Panc1 (cell line): ENCODE measurements around the gene FCRL5. TPM values are rescaled to one million over a fixed set of nuclear protein-coding genes. Genes with fewer than 3 reads are reported as not detected.

ENCODE experiments used
- ATAC-seq: fragments of 200-7000 bp; cut with Tn5 transposase; 2 replicates; pipeline ENCODE4 v1.9.1; 2020; ENCODE audit warnings: mild to moderate bottlenecking, moderate library complexity
- BruUV-seq: library from RNA; stranded (reverse); fragments of 400-500 nt; replicated peaks from 2 replicates; lab custom pipeline; 2021; lab: Mats Ljungman, UMichigan
- CTCF ChIA-PET: fragments of 300-600 bp; sonication (Branson Sonifier 250); formaldehyde crosslinking; loops from one replicate; lab custom pipeline; 2022; ENCODE audit warnings: antibody characterized with exemption; lab: Charles Lee
- POLR2A ChIA-PET: fragments of 300-600 bp; sonication (Branson Sonifier 250); formaldehyde crosslinking; loops from one replicate; lab custom pipeline; 2022; ENCODE audit warnings: antibody characterized with exemption; lab: Charles Lee
- DNase-seq: peaks from one replicate; pipeline ENCODE4 v3.0.0-alpha.2; 2010; ENCODE audit warnings: low read depth, low spot score
- H3K27ac ChIP-seq: 2 replicates; pipeline ENCODE4 v1.5.1; 2011; ENCODE audit warnings: mild to moderate bottlenecking, low read length, inconsistent platforms
- H3K27me3 ChIP-seq: fragments of 200-500 bp; sonication (Bioruptor generic); 2 replicates; pipeline ENCODE4 v1.6.0; 2014; ENCODE audit warnings: low read length, inconsistent platforms; ENCODE audit not compliant: control insufficient read depth, insufficient read depth
- H3K36me3 ChIP-seq: fragments of 200-500 bp; sonication (Bioruptor generic); 2 replicates; pipeline ENCODE4 v1.5.1; 2014; ENCODE audit warnings: inconsistent platforms, mild to moderate bottlenecking, low read length, moderate library complexity; ENCODE audit not compliant: control insufficient read depth, insufficient read depth
- H3K4me1 ChIP-seq: 2 replicates; pipeline ENCODE4 v1.5.1; 2011; ENCODE audit warnings: inconsistent platforms, mild to moderate bottlenecking, low read length, moderate library complexity; ENCODE audit not compliant: control insufficient read depth, insufficient read depth
- H3K4me3 ChIP-seq, 2 experiments: 2 replicates each; pipeline ENCODE4 v1.5.1; 2011 to 2012; ENCODE audit warnings: low read depth in 2 of 2, low read length in 2 of 2, mild to moderate bottlenecking in 2 of 2, inconsistent platforms in 1 of 2, moderate library complexity in 1 of 2
- H3K9me3 ChIP-seq: fragments of 200-500 bp; sonication (Bioruptor generic); 2 replicates; pipeline ENCODE4 v1.5.1; 2014; ENCODE audit warnings: low read depth, mild to moderate bottlenecking, inconsistent platforms, low read length, moderate library complexity; ENCODE audit not compliant: control insufficient read depth, insufficient read depth
- POLR2AphosphoS5 ChIP-seq: IDR thresholded peaks from 2 replicates; pipeline ENCODE4 v1.6.1; 2012; ENCODE audit warnings: mild to moderate bottlenecking, low read depth, low read length, moderate library complexity
- SIN3A ChIP-seq: IDR thresholded peaks from 2 replicates; pipeline ENCODE4 v1.6.1; 2012; ENCODE audit warnings: low read depth, mild to moderate bottlenecking, low read length, moderate library complexity, borderline replicate concordance; ENCODE audit not compliant: insufficient read depth
- TCF7L2 ChIP-seq: IDR thresholded peaks from 2 replicates; pipeline ENCODE4 v1.6.1; 2011; ENCODE audit warnings: mild to moderate bottlenecking, low read depth, low read length, inconsistent platforms
- in situ Hi-C: cut with HindIII; loops from 2 replicates; pipeline ENCODE4 v1.10.0; 2016; ENCODE audit warnings: low sequenced_read_pairs, low pct_unique_long_range_greater_than_20kb
- intact Hi-C: fragments of 100-400 bp; cut with micrococcal nuclease; formaldehyde crosslinking; loops from one replicate; pipeline ENCODE4 v1.10.0; 2022; ENCODE audit not compliant: unreplicated experiment
- total RNA-seq: library from RNA; stranded (reverse); gene quantifications from one replicate; pipeline ENCODE4 v1.2.1, GENCODE V29; 2021; ENCODE audit not compliant: unreplicated experiment
- TF ChIP-seq, protein P1 (sequence below): fragments of 450-650 bp; IDR thresholded peaks from 2 replicates; pipeline ENCODE4 v1.5.1; 2017; ENCODE audit warnings: mild to moderate bottlenecking
- TF ChIP-seq, protein P2 (sequence below), 2 experiments: IDR thresholded peaks; 2 replicates each; pipeline ENCODE4 v1.6.1; 2011 to 2012; ENCODE audit warnings: low read depth in 2 of 2, control low read depth in 1 of 2, low read length in 1 of 2, mild to moderate bottlenecking in 1 of 2, moderate library complexity in 1 of 2; ENCODE audit not compliant: insufficient read depth in 1 of 2

FCRL5 gene
- total RNA-seq, 1 experiment from 2014 or later = not detected

DNA sequence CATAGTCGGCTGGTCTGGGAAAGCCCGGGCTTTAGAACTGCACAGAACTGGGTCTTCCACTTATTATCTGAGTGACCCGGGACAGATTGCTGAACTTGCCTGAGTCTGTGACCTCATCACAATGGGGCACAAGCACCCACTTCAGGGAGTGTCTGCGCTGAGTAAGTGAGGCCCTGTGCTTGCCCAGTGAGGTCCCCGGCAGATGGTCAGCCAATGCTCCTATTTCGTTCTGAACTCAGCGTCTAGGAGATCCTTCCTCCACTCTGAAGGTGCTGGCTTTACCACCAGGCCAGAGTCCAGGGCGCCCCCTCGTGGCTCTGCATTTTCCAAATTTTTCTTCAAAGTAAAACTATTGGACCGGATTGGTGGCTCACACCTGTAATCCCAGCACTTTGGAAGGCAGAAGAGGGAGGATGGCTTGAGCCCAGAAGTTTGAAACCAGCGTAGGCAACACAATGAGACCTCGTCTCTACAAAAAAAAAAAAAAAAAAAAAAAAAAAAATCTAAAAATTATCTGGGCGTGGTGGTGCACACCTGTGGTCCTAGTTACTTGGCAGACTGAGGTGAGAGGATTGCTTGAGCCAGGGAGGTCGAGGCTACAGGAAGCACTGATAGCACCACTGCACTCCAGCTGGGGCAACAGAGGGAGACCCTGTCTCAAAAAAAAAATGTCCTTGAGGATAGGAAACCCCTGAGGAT is 61.7 kb downstream of the FCRL5 start:
- intact Hi-C loops = loop anchor here (1.0 to 2.0 kb wide), 2 partner anchors 120 to 320 kb away; no protein-coding TSS in a partner anchor
- in situ Hi-C loops = no loop called here
- ChIA-PET POLR2A (no interaction called here), CTCF (interaction anchor here (0.7 kb wide), 1 partner anchor 303 kb away, joined by 3 read pairs; no protein-coding TSS in a partner anchor)
- H3K9me3 ChIP-seq = no peaks in the 10 kb centered on the region
- peak; percentile 80 for ATAC-seq
- TF ChIP-seq, protein P1, sequence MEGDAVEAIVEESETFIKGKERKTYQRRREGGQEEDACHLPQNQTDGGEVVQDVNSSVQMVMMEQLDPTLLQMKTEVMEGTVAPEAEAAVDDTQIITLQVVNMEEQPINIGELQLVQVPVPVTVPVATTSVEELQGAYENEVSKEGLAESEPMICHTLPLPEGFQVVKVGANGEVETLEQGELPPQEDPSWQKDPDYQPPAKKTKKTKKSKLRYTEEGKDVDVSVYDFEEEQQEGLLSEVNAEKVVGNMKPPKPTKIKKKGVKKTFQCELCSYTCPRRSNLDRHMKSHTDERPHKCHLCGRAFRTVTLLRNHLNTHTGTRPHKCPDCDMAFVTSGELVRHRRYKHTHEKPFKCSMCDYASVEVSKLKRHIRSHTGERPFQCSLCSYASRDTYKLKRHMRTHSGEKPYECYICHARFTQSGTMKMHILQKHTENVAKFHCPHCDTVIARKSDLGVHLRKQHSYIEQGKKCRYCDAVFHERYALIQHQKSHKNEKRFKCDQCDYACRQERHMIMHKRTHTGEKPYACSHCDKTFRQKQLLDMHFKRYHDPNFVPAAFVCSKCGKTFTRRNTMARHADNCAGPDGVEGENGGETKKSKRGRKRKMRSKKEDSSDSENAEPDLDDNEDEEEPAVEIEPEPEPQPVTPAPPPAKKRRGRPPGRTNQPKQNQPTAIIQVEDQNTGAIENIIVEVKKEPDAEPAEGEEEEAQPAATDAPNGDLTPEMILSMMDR = peak; percentile 81
- no peak for TF ChIP-seq TCF7L2
- H3K36me3 ChIP-seq = no peaks in the 10 kb centered on the region
- no peak overlapping the region for H3K27ac ChIP-seq
- no peak overlapping the region for H3K4me3 ChIP-seq
- H3K4me1 ChIP-seq = no peaks in the 10 kb centered on the region
- BruUV-seq = no TSS peak
- peak; percentile 17 for DNase-seq
- H3K27me3 ChIP-seq = peaks cover 2% of the 10 kb centered on the region; the same call in 1 of the 2 replicates

DNA sequence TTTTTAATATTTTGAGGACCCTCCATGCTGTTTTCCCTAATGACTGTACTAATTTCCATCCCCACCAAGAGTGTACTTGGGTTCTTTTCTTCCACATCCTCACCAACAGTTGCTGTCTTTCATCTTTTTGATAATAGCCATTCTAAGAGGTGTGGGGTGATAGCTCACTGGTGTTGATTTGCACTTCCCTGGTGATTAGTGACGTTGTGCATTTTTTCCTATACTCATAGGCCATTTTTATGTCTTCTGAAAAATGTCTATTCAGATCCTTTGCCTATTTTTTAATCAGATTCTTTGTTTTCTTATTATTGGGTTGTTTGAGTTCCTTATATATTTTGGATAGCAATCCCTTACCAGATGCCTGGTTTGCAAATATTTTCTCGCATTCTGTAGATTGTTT is 64.2 kb downstream of the FCRL5 start:
- intact Hi-C loops (loop anchor here (2.0 kb wide), 1 partner anchor 295 kb away; no protein-coding TSS in a partner anchor), in situ Hi-C loops (no loop called here)
- no peaks in the 10 kb centered on the region for H3K36me3 ChIP-seq
- no peak overlapping the region for H3K27ac ChIP-seq
- POLR2A ChIA-PET = no interaction called here
- DNase-seq (no peak), ATAC-seq (no peak)
- no peak overlapping the region for H3K4me3 ChIP-seq
- no peak for TF ChIP-seq POLR2AphosphoS5
- TF ChIP-seq, protein P2, sequence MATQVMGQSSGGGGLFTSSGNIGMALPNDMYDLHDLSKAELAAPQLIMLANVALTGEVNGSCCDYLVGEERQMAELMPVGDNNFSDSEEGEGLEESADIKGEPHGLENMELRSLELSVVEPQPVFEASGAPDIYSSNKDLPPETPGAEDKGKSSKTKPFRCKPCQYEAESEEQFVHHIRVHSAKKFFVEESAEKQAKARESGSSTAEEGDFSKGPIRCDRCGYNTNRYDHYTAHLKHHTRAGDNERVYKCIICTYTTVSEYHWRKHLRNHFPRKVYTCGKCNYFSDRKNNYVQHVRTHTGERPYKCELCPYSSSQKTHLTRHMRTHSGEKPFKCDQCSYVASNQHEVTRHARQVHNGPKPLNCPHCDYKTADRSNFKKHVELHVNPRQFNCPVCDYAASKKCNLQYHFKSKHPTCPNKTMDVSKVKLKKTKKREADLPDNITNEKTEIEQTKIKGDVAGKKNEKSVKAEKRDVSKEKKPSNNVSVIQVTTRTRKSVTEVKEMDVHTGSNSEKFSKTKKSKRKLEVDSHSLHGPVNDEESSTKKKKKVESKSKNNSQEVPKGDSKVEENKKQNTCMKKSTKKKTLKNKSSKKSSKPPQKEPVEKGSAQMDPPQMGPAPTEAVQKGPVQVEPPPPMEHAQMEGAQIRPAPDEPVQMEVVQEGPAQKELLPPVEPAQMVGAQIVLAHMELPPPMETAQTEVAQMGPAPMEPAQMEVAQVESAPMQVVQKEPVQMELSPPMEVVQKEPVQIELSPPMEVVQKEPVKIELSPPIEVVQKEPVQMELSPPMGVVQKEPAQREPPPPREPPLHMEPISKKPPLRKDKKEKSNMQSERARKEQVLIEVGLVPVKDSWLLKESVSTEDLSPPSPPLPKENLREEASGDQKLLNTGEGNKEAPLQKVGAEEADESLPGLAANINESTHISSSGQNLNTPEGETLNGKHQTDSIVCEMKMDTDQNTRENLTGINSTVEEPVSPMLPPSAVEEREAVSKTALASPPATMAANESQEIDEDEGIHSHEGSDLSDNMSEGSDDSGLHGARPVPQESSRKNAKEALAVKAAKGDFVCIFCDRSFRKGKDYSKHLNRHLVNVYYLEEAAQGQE (IDR thresholded peaks at IDR 0.05; ENCODE audit: insufficient read depth in 1 of 2, low read depth in 2 of 2, low read length in 1 of 2) = no peak
- TF ChIP-seq, protein P1 = no peak
- TF ChIP-seq TCF7L2 = no peak
- no peak for TF ChIP-seq SIN3A
- no peaks in the 10 kb centered on the region for H3K9me3 ChIP-seq
- no peaks in the 10 kb centered on the region for H3K4me1 ChIP-seq
- BruUV-seq = no TSS peak
- CTCF ChIA-PET = no interaction called here
- peaks cover 2% of the 10 kb centered on the region; the same call in 1 of the 2 replicates for H3K27me3 ChIP-seq
